Esophagus muscularis mucosa (tissue), 4 donors: ENCODE measurements around the gene EBF3.

Experiments
- CTCF ChIP-seq, 3 experiments: fragments of 200-600 bp in 2 of 3; fragments of 450-650 bp in 1 of 3; sonication (generic) in 2 of 3; IDR thresholded peaks; one replicate each; pipeline ENCODE4 v1.5.1; 2017 to 2019; ENCODE audit warnings: antibody characterized with exemption in 3 of 3, mild to moderate bottlenecking in 2 of 3, moderate library complexity in 1 of 3
- EP300 ChIP-seq: sonication (generic); formaldehyde crosslinking; IDR thresholded peaks from one replicate; pipeline ENCODE4 v1.6.1; 2017; ENCODE audit warnings: antibody characterized with exemption
- POLR2A ChIP-seq: fragments of 450-650 bp; IDR thresholded peaks from one replicate; pipeline ENCODE4 v1.6.1; 2017; ENCODE audit warnings: antibody characterized with exemption, moderate library complexity, mild to moderate bottlenecking, low read depth
- POLR2AphosphoS5 ChIP-seq, 2 donors: sonication (generic); formaldehyde crosslinking; IDR thresholded peaks; one replicate each; pipeline ENCODE4 v1.6.1; 2017; ENCODE audit warnings: antibody characterized with exemption in 2 of 2

DNA sequence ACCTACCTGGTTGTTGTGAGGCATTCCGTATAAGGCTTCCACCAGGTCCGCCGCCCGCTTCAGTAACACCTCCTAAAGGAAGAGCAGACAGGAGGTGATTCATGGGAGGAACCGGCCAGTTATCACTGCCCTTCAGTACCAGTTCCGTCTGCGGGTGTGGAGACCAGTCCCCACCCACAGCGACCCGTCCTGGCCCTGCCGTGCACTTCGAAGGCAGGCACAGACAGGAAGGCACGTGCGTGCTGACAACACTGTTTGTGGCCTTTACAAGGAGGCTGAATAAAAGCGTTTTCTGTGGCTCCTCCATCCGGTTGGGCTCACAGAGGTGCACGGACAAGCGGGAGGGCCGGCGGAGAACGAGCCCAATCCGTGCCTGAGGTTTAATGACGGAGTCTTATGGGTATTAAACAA lies 120.9 kb downstream of the EBF3 start:
- TF ChIP-seq CTCF (IDR thresholded peaks at IDR 0.05): no peak
- TF ChIP-seq POLR2AphosphoS5 (IDR thresholded peaks at IDR 0.05): no peak
- TF ChIP-seq POLR2A: no peak
- TF ChIP-seq EP300: no peak
